ENCODE measurements around the gene HOXD3. TPM values are rescaled to one million over a fixed set of nuclear protein-coding genes. Genes with fewer than 3 reads are reported as not detected.

HOXD3 gene
- total and polyA plus RNA-seq, 2 of the 8 experiments (the other 6 are each of a cell fraction or from before 2014, with no cell fraction given): not detected

DNA sequence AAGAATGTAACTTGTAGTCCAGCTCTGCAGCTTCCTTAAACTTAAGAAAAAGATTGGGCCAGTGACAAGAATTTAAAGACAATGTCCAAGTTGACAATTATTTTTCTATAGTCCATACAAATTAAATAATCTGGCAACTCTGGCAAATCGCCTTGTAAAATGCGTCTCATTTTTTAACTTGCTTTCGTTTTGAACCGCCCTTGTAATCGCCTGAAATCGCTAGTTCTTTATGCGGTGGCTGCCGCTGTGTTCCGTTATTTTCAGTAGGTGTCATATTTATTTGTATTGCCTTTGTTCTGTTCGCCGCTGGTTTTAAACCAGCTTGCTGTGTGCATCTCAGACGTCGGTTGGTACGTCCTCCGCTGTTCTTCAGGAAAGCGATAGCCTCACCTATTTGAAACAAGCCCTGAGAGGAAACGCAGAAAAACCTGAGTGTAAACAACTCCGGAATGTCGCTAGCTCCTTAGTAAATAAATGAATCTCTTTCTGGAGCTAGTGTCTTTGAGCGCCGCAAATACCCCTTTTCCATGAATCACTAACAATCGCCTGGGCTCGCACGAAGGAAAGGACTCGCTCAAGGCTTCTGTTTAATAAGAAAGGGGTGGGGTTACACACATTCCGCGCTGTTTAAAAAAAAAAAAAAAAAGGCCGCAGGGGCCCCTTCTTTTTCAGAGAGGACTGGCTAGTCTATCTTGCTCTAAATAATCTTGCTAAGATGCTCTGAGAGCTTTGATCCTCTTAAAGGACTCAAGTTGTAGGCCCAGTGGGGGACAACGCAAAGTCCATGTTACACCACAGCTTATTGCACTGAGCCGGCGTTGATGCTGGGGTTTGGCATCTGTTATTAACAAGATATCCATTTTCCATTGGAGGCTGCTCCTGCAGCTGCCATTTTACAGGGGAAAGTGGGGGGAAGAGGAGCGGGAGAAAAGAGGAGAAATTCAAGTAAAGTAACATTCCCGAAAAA lies 24.6 kb upstream of the HOXD3 start:
- H4K8ac ChIP-seq (ENCODE audit: extremely low read depth, insufficient read depth, low read length): no peak overlapping the region
- H3K4me3 ChIP-seq (ENCODE audit: extremely low read depth in 1 of 4, insufficient read depth in 2 of 4, low read depth in 3 of 4, low read length in 4 of 4): no peak overlapping the region
- no peak overlapping the region; the same call in 1 of the 2 replicates for H2BK12ac ChIP-seq (ENCODE audit: low read depth, low read length)
- H3K27me3 ChIP-seq (replicated peaks in 1 of 4; ENCODE audit: control insufficient read depth in 3 of 4, extremely low read depth in 1 of 4, insufficient read depth in 3 of 4, low read length in 3 of 4): peaks cover 92 to 100% (median 99%) of the 10 kb centered on the region in 4 experiments
- H3K4me1 ChIP-seq (replicated peaks in 1 of 4; ENCODE audit: control insufficient read depth in 3 of 4, insufficient read depth in 4 of 4, low read length in 3 of 4): peaks cover 3 to 16% (median 5%) of the 10 kb centered on the region in 4 experiments
- TF ChIP-seq GTF2F1 (IDR thresholded peaks at IDR 0.05; ENCODE audit: borderline replicate concordance, low read depth, low read length) (no peak), SUZ12 (IDR thresholded peaks at IDR 0.05; ENCODE audit: low read length) (peak; percentile 88), EZH2 (IDR thresholded peaks at IDR 0.05; ENCODE audit: low read depth, low read length, severe bottlenecking) (peak; percentile 96), CBX8 (IDR thresholded peaks at IDR 0.05; ENCODE audit: borderline replicate concordance, low read depth, low read length) (0 out of 2 replicates have a peak, but pooled peaks have one; percentile 57), EGR1 (IDR thresholded peaks at IDR 0.05; ENCODE audit: borderline replicate concordance, low read depth, low read length) (no peak), RNF2 (IDR thresholded peaks at IDR 0.05; ENCODE audit: borderline replicate concordance, low read depth, low read length, missing control alignments, poor library complexity, severe bottlenecking) (peak; percentile 99)
- no peaks in the 10 kb centered on the region for H3K79me1 ChIP-seq (ENCODE audit: low read depth, low read length)
- 0 out of 4 replicates have a peak overlapping the region, but pooled peaks of 1 of the 2 experiments have one; percentile 18 for H3K4me2 ChIP-seq (ENCODE audit: insufficient read depth in 1 of 2, low read depth in 2 of 2, low read length in 2 of 2)
- H3K18ac ChIP-seq (ENCODE audit: extremely low read depth, low read length): no peak overlapping the region
- H2BK15ac ChIP-seq (ENCODE audit: low read length): no peak overlapping the region
- DNase-seq (ENCODE audit: low read depth in 1 of 2, low spot score in 2 of 2) (peak in 1 of 2 experiments; percentile 45), FAIRE-seq (no peak)
- H2BK120ac ChIP-seq (replicated peaks; ENCODE audit: low read depth, low read length): no peak overlapping the region
- H2BK20ac ChIP-seq (ENCODE audit: low read length): no peak overlapping the region
- no peak overlapping the region for H2BK5ac ChIP-seq (ENCODE audit: low read depth, low read length)
- H4K20me1 ChIP-seq (replicated peaks in 1 of 2; ENCODE audit: control insufficient read depth in 1 of 2, insufficient read depth in 2 of 2, low read length in 2 of 2): peaks cover 14 to 31% of the 10 kb centered on the region in 2 experiments
- H3K4ac ChIP-seq (replicated peaks; ENCODE audit: insufficient read length, low read depth, low read length): no peak overlapping the region
- POLR2A ChIA-PET (ENCODE audit: partially characterized antibody): no interaction called here
- no peak overlapping the region for H2AK5ac ChIP-seq (ENCODE audit: low read depth, low read length)
- WGBS, 2 experiments (ENCODE audit: extremely low coverage in 1 of 2, insufficient coverage in 1 of 2, insufficient read length in 1 of 2, insufficient replicate concordance in 2 of 2, low coverage in 1 of 2, low lambda C conversion rate in 2 of 2, missing lambda C conversion rate in 1 of 2): 11% methylated on average over 31 of the region's 33 CpGs; no CpG with 5 or more reads in 1 of the 2 experiments
- no peak overlapping the region for H3K27ac ChIP-seq (ENCODE audit: low read depth, low read length)
- H3K9me3 ChIP-seq (ENCODE audit: insufficient read depth in 2 of 2, low read depth in 1 of 2, low read length in 1 of 2): no peaks in the 10 kb centered on the region
- no peak overlapping the region for H3K14ac ChIP-seq (ENCODE audit: insufficient read length)
- H3K9ac ChIP-seq (replicated peaks in 1 of 4; ENCODE audit: extremely low read depth in 1 of 4, low read depth in 3 of 4, low read length in 3 of 4): no peak overlapping the region
- H3K23me2 ChIP-seq (ENCODE audit: low read depth, low read length): peaks cover 3% of the 10 kb centered on the region; the same call in 1 of the 2 replicates
- no peak overlapping the region for H4K91ac ChIP-seq (replicated peaks; ENCODE audit: insufficient read length, low read length)
- H3K36me3 ChIP-seq (ENCODE audit: control insufficient read depth in 2 of 4, insufficient read depth in 4 of 4, low read length in 3 of 4): peaks cover 0 to 19% (median 0%) of the 10 kb centered on the region in 4 experiments; a peak in 1 of 8 replicates
- CTCF ChIA-PET (ENCODE audit: partially characterized antibody): interaction anchor here (0.6 to 4.5 kb wide), 18 partner anchors 9 to 717 kb away, joined by 3 to 30 read pairs (median 5); partner anchors contain the start of genes HOXD10 and HOXD4
- H3K23ac ChIP-seq (ENCODE audit: insufficient read length): no peak overlapping the region
- H3K79me2 ChIP-seq (ENCODE audit: control insufficient read depth in 1 of 2, insufficient read depth in 2 of 2, low read length in 2 of 2): no peaks in the 10 kb centered on the region
- no peak overlapping the region for H3K56ac ChIP-seq (replicated peaks; ENCODE audit: insufficient read length, low read depth, low read length)
- no peak overlapping the region for H4K5ac ChIP-seq (ENCODE audit: insufficient read length, low read depth, low read length)
- no peak overlapping the region for H2AFZ ChIP-seq (ENCODE audit: low read length)
